ENCODE data around the gene RBM19.
"Not testable (repeated sequence)": the region's sequence is repeated elsewhere in the genome, so short reads cannot be mapped to it uniquely, and the experiment has no call there.

The RBM19 gene

DNA sequence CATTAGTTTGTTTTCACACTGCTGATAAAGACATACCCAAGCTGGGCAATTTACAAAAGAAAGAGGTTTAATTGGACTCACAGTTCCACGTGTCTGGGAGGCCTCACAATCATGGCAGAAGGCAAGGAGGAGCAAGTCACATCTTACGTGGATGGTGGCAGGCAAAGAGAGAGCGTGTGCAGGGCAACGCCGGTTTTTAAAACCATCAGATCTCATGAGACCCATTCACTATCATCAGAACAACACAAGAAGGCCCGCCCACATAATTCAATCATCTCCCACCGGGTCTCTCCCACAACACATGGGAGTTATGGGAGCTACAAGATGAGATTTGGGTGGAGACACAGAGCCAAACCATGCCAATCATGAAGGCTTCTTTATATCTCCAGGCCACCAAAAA lies 34.1 kb upstream of the RBM19 start:
- H3K36me3 ChIP-seq (ENCODE audit: control insufficient read depth, insufficient read depth, low read length); H3K9ac ChIP-seq (ENCODE audit: low read length); H3K4me3 ChIP-seq (ENCODE audit: low read length); H3K27ac ChIP-seq (ENCODE audit: low read depth, low read length); H3K4me1 ChIP-seq (ENCODE audit: control insufficient read depth, insufficient read depth, low read length); H3K27me3 ChIP-seq (ENCODE audit: control insufficient read depth, insufficient read depth, low read length): not testable (repeated sequence)

- H3K9ac ChIP-seq (ENCODE audit: low read length) = no peak overlapping the region
- no peaks in the 10 kb centered on the region for H3K4me1 ChIP-seq (ENCODE audit: control insufficient read depth, insufficient read depth, low read length)
- H3K36me3 ChIP-seq (ENCODE audit: control insufficient read depth, insufficient read depth, low read length) = no peaks in the 10 kb centered on the region
- H3K27ac ChIP-seq (ENCODE audit: low read depth, low read length) = no peak overlapping the region
- no peaks in the 10 kb centered on the region for H3K27me3 ChIP-seq (ENCODE audit: control insufficient read depth, insufficient read depth, low read length)
- no peak overlapping the region for H3K4me3 ChIP-seq (ENCODE audit: low read length)
These were observed 31.2 kb upstream of the RBM19 start for GRCh38 chr12:113997365-113997764.

DNA sequence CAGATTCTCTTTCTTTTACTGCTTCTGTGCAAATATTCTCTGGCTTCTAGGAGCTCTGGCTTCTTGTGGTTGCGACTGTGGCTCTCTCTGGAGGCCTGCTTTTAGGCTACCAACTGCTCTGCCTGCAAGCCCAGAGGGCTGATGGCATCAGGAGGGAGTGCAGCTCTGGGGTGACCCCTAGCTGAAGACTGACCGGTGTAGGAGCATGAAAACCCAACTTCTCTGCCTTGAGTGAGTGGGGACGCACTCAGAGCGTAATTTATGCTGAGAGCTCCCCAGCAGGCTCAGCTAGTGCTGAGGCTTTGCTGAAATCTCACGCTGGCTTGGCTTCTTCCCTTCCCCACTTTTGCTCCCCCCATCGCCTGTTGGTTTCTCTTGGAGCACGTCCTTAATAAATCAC lies 29.9 kb upstream of the RBM19 start:
- Histone ChIP-seq H3K9ac (ENCODE audit: low read length) (no peak overlapping the region), H3K4me3 (ENCODE audit: low read length) (no peak overlapping the region), H3K27ac (ENCODE audit: low read depth, low read length) (no peak overlapping the region), H3K36me3 (ENCODE audit: control insufficient read depth, insufficient read depth, low read length) (no peaks in the 10 kb centered on the region), H3K27me3 (ENCODE audit: control insufficient read depth, insufficient read depth, low read length) (no peaks in the 10 kb centered on the region), H3K4me1 (ENCODE audit: control insufficient read depth, insufficient read depth, low read length) (no peaks in the 10 kb centered on the region)

DNA sequence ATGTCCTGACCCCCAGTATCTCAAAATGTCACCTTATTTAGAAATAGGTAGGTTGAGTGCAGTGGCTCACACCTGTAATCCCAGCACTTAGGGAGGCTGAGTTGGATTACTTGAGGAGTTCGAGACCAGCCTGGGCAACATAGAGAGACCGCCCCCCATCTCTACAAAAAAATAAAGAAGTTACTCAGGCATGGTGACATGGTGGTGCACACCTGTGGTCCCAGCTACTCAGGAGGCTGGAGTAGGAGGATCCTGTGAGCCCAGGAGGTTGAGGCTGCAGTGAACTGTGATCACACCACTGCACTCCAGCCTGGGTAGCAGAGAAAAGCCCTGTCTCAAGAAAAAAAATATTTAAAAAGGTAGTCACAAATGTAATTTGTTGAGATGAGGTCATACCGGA lies 27.9 kb upstream of the RBM19 start:
- Histone ChIP-seq H3K4me3 (ENCODE audit: low read length) (no peak overlapping the region), H3K36me3 (ENCODE audit: control insufficient read depth, insufficient read depth, low read length) (no peaks in the 10 kb centered on the region), H3K4me1 (ENCODE audit: control insufficient read depth, insufficient read depth, low read length) (no peaks in the 10 kb centered on the region), H3K27ac (ENCODE audit: low read depth, low read length) (no peak overlapping the region), H3K9ac (ENCODE audit: low read length) (no peak overlapping the region), H3K27me3 (ENCODE audit: control insufficient read depth, insufficient read depth, low read length) (no peaks in the 10 kb centered on the region)

GRCh38 chr12:113992751-113993150 lies 26.6 kb upstream of the RBM19 start:
- H3K36me3 ChIP-seq (ENCODE audit: control insufficient read depth, insufficient read depth, low read length); H3K4me1 ChIP-seq (ENCODE audit: control insufficient read depth, insufficient read depth, low read length); H3K27me3 ChIP-seq (ENCODE audit: control insufficient read depth, insufficient read depth, low read length); H3K9ac ChIP-seq (ENCODE audit: low read length); H3K27ac ChIP-seq (ENCODE audit: low read depth, low read length); H3K4me3 ChIP-seq (ENCODE audit: low read length): not testable (repeated sequence)

DNA sequence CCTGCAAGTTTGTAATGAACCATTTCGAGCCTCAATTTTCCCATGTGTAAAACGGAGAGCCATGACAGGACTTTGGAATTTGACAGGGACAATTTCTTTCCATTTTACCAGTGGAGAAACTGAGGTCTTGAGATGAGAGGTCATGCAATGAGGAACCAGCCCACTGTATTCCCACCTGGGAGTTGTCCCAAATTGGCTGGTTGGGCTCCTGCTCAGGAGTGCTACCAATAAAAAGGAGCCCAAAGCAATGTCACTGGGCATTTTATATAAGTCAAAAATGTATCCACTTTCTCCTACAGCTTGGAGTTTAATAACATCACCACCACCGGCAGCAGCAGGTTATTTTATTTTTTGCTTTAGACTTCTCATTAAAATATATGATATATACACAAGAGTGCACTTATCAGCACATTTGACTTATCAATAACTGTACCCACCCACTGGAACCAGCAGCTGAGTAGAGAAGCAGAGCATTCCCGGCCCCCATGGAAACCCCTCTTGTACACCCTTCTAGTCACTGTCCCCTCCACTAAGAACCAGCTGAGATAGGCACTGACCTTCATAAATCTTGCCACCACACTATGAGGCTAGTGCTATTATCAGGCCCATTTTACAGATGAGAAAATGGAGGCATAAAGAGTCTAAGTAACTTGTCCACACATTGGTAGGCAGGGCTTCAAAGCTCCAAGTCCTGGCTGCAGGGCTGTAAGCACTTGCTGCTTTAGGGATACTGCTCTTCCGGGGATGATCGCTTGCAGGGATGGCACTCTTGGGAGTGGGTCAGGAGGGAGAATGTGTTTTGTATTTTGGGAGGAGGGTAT lies 25.3 kb upstream of the RBM19 start:
- Histone ChIP-seq H3K27ac (ENCODE audit: low read depth, low read length) (no peak overlapping the region), H3K9ac (ENCODE audit: low read length) (no peak overlapping the region), H3K27me3 (ENCODE audit: control insufficient read depth, insufficient read depth, low read length) (no peaks in the 10 kb centered on the region), H3K4me3 (ENCODE audit: low read length) (no peak overlapping the region), H3K4me1 (ENCODE audit: control insufficient read depth, insufficient read depth, low read length) (no peaks in the 10 kb centered on the region), H3K36me3 (ENCODE audit: control insufficient read depth, insufficient read depth, low read length) (no peaks in the 10 kb centered on the region)

DNA sequence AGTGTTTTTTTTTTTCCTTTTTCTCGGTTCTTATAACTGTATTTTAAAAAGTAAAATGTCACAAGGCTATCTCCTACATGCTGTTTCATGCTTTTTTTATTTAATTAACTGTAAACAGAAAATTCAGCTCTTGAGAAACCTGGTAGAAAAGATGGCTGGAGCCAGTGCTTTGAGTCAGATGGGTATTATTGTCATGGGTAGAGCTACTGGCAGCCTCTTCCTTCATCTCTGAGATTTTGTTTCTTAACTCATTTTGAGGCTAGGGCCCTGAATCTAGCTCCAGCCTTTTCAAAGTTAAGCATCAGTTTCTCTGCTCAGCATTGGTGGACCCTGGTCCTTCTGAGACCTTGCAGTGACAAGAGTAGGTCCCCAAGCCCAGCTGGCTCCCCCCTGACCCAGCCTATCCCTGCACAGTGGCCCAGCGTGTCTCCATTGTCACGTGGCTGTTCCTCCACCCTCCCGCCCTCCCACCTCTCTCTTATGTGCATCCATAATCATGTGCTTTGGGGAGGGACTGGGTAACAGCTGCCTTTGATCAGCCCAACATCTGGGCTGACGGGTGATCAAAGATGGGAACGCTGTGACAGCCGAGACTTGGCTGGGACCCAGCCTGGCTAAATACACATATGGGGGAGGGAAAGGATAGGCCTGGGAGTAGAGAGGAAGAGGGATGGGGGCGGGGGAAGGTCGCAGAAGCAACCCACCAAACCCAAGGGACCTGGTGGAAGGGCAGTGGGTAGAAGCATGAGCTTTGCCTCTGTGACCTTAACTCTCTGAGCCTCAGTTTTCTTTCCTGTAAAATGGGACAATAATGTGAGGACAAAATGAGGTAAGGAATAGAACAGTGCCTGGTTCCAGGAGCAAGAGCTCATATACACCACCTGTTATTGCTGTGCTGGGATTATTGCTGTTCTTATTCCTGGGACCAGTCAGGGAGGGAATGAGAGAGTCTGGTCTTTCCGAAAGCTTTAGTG lies 24.4 kb upstream of the RBM19 start:
- Histone ChIP-seq H3K36me3 (ENCODE audit: control insufficient read depth, insufficient read depth, low read length) (no peaks in the 10 kb centered on the region), H3K9ac (ENCODE audit: low read length) (no peak overlapping the region), H3K4me3 (ENCODE audit: low read length) (no peak overlapping the region), H3K27ac (ENCODE audit: low read depth, low read length) (no peak overlapping the region), H3K27me3 (ENCODE audit: control insufficient read depth, insufficient read depth, low read length) (no peaks in the 10 kb centered on the region), H3K4me1 (ENCODE audit: control insufficient read depth, insufficient read depth, low read length) (no peaks in the 10 kb centered on the region)

DNA sequence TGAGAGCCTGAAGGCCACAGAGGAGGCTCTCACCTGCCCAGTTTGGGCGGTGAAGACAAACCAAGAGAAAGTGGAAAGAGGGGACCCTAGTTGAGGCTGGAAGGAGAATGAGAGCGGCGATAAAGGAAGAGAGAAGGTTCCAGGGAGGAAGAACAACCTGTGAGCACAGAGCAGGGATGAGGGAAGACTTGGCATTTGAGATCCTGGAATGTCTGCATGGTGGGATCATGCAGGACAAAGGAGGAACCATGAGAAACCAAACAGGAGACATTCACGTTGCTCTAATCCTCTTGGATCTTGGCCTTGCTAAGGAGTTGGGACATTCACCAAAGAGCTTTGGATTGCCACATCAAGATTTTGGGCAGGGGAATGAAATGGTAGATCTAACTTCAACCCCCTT lies 22.9 kb upstream of the RBM19 start:
- H3K4me1 ChIP-seq (ENCODE audit: control insufficient read depth, insufficient read depth, low read length) = no peaks in the 10 kb centered on the region
- no peaks in the 10 kb centered on the region for H3K27me3 ChIP-seq (ENCODE audit: control insufficient read depth, insufficient read depth, low read length)

GRCh38 chr12:113988064-113988451 lies 21.9 kb upstream of the RBM19 start:
- Histone ChIP-seq H3K9ac (ENCODE audit: low read length) (no peak overlapping the region), H3K27ac (ENCODE audit: low read depth, low read length) (no peak overlapping the region), H3K4me3 (ENCODE audit: low read length) (no peak overlapping the region), H3K36me3 (ENCODE audit: control insufficient read depth, insufficient read depth, low read length) (no peaks in the 10 kb centered on the region), H3K27me3 (ENCODE audit: control insufficient read depth, insufficient read depth, low read length) (no peaks in the 10 kb centered on the region), H3K4me1 (ENCODE audit: control insufficient read depth, insufficient read depth, low read length) (no peaks in the 10 kb centered on the region)

More for the DNA sequence above, 22.9 kb upstream of the RBM19 start:
- H3K27ac ChIP-seq (ENCODE audit: low read depth, low read length) = no peak overlapping the region
- no peak overlapping the region for H3K4me3 ChIP-seq (ENCODE audit: low read length)
- H3K9ac ChIP-seq (ENCODE audit: low read length) = no peak overlapping the region
- no peaks in the 10 kb centered on the region for H3K36me3 ChIP-seq (ENCODE audit: control insufficient read depth, insufficient read depth, low read length)

- Histone ChIP-seq H3K4me3 (ENCODE audit: low read length) (no peak overlapping the region), H3K27me3 (ENCODE audit: control insufficient read depth, insufficient read depth, low read length) (no peaks in the 10 kb centered on the region), H3K36me3 (ENCODE audit: control insufficient read depth, insufficient read depth, low read length) (no peaks in the 10 kb centered on the region), H3K9ac (ENCODE audit: low read length) (no peak overlapping the region), H3K4me1 (ENCODE audit: control insufficient read depth, insufficient read depth, low read length) (no peaks in the 10 kb centered on the region), H3K27ac (ENCODE audit: low read depth, low read length) (no peak overlapping the region)
These were observed 21.3 kb upstream of the RBM19 start for GRCh38 chr12:113987261-113988063.

- Histone ChIP-seq H3K36me3 (ENCODE audit: control insufficient read depth, insufficient read depth, low read length) (no peaks in the 10 kb centered on the region), H3K4me1 (ENCODE audit: control insufficient read depth, insufficient read depth, low read length) (no peaks in the 10 kb centered on the region), H3K27me3 (ENCODE audit: control insufficient read depth, insufficient read depth, low read length) (peaks cover 2% of the 10 kb centered on the region), H3K9ac (ENCODE audit: low read length) (no peak overlapping the region), H3K27ac (ENCODE audit: low read depth, low read length) (no peak overlapping the region), H3K4me3 (ENCODE audit: low read length) (no peak overlapping the region)
These were observed 18.3 kb upstream of the RBM19 start for GRCh38 chr12:113984464-113984863.

DNA sequence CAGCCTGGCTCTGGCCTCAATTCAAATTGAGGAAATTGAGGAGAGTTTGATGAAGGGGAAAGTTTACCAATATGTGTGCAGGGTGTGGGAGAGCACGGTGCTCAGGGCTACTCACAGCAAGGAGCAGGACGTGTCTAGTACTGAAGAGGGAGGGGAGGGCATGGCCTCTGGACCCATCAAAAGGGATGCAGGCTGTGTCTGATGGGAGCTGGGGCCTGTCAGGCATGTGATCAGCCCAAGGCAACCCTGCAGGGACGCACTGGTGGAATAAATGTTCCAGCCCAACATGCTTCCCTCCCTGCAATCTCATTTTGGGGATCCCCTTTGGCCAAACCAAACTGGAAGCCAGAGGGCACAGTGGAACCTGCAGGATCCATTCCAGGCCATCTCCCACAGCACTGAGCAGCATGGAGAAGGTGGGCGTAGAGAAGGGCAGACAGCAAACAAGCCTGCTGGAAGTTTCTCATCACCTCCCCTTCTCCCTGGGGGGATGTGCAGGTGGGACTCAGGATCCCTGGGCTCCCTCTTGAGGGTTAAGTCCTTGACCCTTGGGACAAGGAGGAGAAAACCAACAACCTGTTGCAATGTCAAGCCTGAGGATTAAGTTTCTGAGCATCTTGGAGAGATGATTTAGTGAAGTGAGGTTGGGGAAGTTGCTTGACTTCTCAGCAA lies 17.8 kb upstream of the RBM19 start:
- Histone ChIP-seq H3K4me1 (ENCODE audit: control insufficient read depth, insufficient read depth, low read length) (no peaks in the 10 kb centered on the region), H3K27ac (ENCODE audit: low read depth, low read length) (no peak overlapping the region), H3K27me3 (ENCODE audit: control insufficient read depth, insufficient read depth, low read length) (peaks cover 2% of the 10 kb centered on the region), H3K4me3 (ENCODE audit: low read length) (no peak overlapping the region), H3K9ac (ENCODE audit: low read length) (no peak overlapping the region), H3K36me3 (ENCODE audit: control insufficient read depth, insufficient read depth, low read length) (no peaks in the 10 kb centered on the region)
